DMS114 treated with DMSO at 0.1 percent for 48 hours (cell line): ENCODE data around the gene ZNF883.
"Not testable (repeated sequence)": the region's sequence is repeated elsewhere in the genome, so short reads cannot be mapped to it uniquely, and the experiment has no call there.

Experiments used
- DNase-seq: peaks from one replicate; lab custom pipeline; 2025; ENCODE audit not compliant: unreplicated experiment; lab: John Stamatoyannopoulos, UW

Gene ZNF883

DNA sequence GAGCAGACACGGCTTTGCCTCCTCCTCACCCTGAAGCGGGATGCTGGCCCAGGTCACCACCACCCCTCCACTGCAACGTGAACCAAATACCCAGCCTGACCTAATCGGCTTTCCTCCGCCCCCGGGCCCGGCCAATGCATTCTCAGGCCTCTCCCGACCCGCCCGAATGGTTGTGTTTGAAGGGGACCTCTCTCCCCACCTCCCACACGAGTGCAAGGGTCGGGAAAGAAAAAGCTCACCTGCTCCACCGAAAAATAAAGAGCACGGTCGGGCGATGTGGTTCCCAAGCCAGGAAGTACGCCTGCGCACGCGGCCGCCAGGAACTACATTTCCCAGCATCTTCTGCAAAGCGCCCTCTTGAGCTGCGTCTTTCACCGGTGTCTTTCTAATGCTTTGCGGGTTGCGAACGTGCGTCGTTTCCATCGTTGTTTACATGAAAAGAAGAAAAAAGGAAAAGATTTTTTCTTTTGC is at the start of gene ZNF883:
Gene ZNF883 (minus strand): TSS at position 282 of the 471 bp plus-strand sequence.
- peak; percentile 81 for DNase-seq

DNA sequence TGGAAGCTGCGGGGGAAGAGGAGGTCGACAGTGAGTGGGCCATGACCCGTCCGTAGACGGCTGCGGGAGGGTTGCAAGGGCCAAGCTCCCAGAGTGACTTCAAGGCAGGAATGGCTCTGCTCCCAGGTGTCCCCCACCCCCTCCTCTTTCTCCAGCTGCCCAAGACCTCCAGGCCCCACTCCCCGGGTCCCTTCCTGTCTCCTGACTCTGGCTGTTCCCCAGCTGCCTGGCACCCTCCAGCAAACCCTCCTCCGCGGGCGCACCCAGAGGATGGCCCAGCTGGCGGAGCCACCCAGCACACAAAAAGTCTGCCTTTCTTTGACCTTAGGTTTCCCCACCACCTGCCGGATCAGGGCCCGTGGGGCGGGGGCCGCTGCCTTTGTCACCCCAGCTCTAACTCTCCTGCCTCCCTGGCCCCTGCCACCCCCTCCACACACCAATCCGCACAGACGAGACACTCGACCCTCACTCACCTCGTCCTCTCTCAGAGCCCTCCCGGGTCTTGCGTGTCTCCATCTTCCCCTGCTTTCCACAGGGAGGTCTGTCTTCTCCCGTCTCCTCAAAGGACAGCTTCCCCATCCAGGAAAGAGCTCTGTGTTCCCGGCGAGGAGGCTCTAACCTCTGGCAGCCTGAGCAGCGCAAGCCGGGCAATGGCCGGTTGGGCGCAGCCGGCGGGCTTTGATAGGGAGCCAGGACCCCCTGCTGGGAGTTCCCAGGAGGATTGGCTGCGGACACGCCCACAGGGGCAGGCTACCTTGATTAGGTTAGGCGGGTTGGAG is 49.3 kb upstream of the ZNF883 start:
- not testable (repeated sequence) for DNase-seq

DNA sequence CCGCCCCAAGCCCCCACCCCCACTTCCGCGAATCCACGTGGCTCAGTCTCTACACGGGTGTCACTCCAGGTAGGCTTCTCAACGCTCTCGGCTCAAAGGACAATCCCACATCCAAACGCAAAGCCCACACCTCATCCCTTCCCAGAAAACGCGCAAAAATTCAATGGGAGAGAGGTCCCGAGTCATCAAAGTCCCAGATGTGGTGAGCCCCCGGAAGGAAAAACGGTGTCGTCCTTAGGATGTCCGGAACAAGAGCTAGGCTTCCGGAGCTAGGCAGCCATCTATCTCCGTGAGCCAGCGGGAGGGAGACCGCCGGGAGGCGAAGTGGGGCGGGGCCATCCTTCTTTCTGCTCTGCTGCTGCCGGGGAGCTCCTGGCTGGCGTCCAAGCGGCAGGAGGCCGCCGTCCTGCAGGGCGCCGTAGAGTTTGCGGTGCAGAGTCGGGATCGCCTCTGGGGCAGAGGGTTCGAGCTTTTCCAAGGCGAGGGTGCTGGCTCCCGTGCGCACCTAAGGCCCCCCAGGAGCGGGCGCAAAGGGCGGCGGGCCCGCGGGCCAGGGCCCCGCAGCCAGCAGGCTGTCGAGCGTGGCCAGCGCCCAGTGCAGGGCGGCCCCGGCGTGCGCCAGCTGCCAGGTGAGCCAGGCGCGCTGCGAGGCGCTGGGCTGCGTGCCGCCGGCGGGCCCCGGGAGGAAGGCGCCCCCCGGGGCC is 47.7 kb upstream of the ZNF883 start:
- not testable (repeated sequence) for DNase-seq

DNA sequence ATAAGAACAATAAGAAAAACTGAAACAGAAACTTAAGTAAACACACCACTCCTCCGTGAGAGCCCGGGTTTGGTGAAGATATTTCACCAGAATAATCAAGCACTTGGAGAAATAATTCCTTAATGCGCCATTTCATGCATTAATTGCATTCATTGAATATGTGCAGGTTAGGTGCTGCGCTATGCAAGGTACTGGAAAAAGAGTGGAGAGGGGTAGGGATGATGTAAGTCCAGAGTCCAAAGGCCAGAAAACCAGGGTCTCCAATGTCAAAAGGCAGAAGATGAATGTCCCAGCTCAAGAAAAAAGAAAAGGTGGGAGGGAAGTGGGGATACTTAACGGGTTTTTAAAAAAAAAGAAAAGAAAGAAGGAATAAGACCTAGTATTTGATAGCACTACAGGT is 45.2 kb upstream of the ZNF883 start:
- DNase-seq: no peak

DNA sequence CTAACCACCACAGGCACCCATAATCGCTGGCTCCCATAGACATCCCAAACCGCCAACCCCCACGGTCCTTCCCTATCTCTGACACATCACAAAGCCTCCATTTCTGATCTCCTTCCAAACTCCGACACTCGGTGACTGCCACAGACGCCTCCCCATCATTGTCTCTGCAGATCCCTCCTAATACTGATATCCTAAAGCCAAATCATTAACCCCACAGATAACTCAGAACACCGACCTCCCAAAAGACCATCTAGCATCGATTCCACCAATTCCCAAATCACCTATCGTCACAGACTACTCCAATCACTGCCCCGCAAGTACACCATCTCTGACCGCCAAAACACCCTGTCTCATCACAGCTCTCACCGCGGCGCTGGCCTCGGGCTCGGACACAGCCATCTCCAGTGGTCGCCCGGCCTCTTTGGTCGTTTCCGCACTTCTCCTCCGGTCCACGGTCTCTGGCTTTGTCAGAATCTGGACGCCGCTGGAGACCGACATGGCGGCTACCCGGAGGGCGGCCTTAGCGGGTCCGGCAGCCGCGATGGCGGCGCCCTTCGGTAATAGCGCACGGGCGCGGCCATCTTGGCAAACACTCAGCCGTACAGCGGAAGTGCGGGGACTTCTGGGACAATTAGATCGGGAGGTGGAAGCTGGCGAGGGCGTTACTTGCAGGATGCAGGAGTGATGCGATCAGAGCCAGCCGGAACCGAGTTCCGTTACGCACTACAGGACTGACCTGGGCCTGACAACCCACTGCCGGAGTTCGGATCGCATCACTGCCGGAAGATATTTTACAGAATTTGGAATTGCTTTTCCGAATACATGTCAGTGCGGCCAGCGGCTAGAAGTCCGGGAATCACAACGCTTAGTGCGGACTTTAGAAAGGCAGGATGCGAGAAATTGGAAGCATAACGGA is 44.5 kb upstream of the ZNF883 start, which contains the start of gene ZFP37:
Gene ZFP37 (minus strand): TSS at position 534 of the 916 bp plus-strand sequence. CDS start 36 bp downstream, at position 498.
- DNase-seq: peak; percentile 93

DNA sequence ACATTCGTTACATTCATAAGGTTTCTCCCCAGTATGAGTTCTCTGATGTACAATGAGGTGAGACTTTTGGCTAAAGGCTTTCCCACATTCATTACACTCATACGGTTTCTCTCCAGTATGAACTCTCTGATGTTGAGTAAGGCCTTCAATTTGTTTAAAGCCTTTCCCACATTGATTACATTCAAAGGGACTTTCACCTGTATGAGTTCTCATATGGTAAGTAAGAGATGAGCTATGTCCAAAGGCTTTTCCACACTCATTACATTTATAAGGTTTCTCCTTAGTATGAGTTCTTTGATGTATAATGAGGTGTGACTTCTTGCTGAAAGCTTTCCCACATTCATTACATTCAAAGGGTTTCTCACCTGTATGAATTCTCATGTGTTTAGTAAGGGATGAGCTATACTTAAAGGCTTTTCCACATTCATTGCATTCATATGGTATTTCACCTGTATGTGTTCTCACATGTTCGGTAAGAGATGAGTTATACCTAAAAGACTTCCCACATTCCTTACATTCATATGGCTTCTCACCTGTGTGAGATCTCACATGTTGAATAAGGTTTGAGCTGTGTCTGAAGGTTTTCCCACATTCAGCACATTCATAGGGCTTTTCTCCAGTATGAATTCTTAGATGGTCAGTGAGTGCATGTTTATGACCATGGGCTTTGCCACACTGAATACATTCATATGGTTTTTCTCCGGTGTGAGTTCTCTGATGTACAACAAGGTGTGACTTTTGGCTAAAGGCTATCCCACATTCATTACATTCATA is 31.1 kb upstream of the ZNF883 start:
- DNase-seq: no peak

DNA sequence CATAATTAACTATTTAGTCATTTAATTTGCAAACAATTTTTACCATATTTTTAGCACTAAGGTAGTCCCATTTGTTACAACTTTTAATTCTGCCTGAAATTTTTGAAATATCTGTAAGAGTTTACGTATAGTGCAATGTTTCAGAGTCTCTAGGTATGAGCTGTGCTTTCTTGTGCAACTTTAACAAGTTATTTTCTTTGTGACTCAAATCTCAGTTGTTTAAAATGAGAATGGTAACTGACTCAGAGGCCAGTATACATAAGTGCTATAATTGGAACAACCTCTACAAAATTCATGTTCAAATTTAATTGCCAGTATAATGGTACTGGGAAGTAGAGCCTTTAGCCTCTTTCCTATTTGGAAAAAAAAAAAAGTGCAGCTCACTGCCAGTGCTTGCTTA is 14.2 kb upstream of the ZNF883 start:
- no peak for DNase-seq

DNA sequence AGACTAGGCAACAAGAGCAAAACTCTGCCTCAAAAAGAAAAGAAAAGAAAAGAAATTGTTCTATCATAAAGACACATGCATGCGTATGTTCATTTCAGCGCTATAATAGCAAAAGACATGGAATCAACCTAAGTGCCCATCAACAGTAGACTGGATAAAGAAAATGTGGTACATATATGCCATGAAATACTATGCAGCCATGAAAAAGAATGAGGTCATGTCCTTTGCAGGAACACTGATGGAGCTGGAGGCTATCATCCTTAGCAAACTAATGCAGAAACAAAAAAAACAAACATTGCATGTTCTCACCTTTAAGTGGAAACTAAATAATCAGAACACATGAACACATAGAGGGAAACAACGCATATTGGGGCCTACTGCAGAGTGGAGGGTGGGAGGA is 6.3 kb upstream of the ZNF883 start:
- no peak for DNase-seq

DNA sequence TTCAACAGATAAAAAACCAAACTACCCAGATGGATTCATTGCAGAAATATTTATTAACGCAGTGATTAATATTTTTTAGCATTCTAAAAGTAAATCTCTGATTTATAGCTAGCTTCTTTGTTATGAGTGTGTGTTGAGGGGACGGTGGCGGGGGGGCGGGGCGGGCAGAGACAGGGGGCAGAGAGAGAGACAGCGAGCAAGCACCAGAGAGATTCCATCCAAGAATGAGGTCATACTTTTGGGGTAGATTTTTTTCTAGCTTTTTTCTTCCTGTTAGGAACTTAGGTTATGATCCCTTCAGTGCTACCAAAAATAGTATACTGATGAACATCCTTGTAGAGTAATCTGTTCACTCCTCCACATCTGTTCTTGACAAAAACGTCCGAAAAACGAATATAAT is 500 bp upstream of the ZNF883 start:
- DNase-seq: no peak

DNA sequence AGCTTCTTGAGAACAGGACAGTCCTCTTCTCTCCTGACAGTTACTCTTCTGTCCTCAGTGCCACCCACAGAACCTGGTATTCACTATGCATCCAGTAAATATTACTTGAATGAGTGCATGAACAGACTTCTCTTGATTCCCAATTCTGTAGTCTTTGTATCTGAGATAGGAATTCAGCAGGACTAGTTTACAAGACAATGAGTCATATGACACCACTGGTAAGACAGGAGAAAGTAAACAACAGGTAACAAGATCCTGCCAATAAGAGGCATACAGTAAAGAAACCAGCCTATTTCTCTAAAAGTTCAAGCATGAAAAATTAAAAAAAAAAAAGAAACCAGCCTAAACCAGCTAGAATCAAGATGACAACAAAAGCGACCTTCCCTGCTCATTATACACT is 6.2 kb downstream of the ZNF883 start:
- DNase-seq: no peak

DNA sequence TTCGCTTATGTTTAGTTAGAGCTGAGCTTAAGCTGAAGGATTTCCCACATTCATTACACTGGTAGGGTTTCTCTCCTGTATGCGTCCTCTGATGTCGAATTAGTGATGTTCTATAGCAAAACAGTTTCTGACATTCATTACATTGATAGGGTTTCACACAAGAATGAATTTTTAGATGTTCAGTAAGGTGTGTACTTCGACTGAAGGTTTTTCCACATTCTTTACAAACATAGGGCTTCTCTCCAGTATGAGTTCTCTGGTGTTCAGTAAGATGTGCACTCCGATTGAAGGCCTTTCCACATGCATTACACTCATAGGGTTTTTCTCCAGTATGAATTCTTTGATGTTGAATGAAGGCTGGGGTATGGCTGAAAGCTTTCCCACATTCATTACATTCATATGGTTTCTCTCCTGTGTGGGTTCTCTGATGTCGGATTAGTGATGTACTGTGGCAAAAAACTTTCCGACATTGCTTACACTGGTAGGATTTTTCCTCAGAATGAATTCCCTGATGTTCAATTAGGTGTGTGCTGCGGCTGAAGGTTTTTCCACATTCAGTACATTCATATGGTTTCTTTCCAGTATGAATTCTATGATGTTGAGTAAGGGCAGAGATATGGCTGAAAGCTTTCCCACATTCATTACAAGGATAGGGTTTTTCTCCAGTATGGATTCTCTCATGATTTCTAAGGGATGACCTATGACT is 14.6 kb downstream of the ZNF883 start:
- no peak for DNase-seq

DNA sequence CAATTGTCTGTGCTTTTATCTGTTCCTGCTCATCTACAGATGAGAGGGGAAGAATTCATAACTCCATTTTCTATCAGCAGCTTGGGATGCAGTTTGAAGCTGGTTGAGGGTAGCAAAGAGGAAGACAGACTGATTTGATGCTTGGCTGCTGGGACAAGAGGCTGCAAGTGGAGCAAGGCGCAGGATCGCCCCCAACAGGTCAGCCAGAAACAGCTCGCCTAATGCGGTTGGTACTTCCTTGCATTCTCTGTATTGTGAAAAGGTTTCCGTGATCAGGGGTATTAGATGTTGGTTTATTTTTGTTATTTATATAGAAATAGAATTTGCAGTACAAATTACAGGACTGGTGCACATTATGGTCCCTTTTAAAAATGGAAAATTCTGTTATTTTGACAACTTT is 40.6 kb downstream of the ZNF883 start:
- no peak for DNase-seq

DNA sequence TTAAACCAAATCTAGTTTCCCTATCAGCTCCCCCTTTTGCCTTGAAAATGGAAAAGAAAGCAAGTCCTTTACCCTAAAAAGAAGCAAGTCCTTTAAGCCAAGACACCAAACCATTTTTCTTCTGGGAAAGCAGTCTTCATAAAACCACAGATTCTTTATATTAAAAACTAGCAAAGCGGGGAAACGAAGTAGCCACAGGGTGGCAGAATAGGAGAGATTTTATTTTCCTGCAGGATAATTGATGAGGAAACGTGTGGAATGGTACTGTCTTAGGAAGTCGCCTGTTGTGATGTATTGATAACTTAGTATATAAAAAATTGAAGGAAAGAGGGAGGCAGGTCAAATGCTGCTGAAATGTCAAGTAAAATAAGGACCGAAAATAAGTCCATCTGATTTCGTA is 41.1 kb downstream of the ZNF883 start:
- DNase-seq: peak; percentile 1

DNA sequence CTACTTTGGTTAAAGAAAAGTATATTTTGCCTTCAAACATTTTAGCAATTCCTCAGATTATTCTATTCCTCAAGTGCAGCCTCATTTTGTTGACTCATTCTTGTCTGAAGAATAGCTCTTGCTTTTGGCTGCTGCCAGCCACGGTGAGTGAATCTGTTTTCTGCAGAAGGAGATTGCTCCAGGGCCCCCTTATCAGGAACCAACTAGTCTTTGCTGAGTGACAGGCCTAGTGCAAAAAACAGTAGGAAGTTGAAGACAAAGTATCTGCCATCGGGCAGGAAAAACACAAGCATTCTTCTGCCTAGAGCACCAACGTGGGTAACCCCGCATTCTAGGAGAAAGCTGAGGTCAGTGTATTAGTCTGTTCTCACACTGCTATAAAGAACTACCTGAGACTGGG is 42.3 kb downstream of the ZNF883 start:
- no peak for DNase-seq

DNA sequence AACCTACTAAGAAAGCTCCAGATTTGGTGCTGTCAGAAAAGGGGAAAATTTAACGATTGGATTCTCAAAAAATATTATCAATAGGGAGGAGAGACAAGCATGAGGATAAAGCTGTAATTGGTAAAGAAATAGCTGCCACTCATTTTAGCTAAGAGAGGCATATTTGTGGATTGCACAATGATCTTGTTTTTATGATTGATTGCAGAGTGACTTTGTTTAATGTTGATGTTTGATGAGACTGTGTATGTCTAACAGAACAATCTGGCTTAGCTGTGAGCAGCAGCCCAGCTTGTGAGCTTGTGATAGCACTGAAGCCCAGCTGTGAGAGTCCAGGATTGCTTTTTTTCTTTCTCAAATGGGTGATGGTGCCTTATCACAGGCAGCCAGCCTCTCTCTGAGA is 56.4 kb downstream of the ZNF883 start:
- DNase-seq: no peak

DNA sequence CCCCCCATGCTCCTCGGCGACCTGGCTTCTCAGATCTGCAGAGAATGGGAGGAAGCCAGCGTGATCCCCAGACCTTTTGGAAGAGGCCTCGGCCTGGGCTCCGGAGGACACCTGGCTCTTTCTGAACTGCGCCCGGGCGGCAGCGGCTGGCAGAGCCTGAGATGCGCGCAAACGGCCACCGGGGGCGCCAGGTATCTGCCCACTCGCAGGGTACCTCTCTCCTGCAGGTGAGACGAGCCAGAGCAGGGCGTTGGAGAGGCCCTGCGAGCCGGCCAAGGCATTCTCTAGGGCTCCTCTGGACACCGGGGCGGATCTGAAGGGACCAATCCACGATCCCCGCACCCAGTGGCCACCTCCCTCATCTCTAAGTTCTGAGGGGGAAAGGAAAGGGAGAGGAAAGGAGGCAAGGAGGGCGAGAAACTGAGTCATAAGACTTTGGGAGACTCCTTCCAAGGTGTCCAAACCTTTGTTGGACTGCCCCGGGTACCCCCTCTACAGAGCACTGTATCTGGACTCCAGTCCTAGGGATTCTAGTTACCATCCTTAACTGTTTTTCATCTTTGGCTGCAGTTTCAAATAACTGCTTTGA is 66.3 kb downstream of the ZNF883 start:
- no peak for DNase-seq

DNA sequence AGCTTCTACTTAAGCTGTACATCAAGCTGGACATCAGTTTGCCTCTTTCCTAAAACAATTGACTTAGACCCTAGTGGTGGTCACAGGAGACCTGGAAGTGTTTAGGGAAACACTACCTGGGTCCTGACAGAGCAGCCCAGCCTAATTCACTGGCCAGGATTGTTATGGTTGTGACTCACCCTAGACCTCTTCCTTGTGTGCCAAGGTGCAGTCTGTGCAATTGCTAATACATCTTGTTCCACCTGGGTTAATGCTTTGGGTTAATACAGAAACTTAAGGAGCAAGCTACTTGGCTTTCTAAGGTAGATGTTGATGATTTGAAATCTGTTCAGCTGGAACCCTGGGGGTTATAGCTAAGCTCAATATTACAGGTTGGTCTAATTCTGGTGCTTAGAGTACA is 72.6 kb downstream of the ZNF883 start:
- DNase-seq: no peak

DNA sequence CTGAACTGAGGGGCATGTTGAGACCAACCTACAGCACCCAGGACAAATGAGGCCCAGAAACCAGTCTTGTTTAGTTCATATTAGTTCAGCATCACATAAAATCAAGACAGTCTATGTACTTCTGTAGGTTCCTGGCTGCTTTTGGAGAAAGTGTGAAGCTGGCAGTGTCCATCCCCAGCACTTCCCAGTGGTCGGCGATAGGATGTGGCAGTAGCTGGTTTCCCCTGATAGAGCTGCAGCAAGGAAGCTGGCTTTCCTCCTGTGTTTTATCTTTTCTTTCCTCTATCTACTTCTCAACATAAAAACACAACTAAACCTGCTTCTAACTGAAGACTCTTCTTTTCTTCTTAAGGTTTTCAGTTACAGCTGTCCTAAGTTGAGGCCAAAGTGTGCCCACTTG is 78.3 kb downstream of the ZNF883 start:
- no peak for DNase-seq

DNA sequence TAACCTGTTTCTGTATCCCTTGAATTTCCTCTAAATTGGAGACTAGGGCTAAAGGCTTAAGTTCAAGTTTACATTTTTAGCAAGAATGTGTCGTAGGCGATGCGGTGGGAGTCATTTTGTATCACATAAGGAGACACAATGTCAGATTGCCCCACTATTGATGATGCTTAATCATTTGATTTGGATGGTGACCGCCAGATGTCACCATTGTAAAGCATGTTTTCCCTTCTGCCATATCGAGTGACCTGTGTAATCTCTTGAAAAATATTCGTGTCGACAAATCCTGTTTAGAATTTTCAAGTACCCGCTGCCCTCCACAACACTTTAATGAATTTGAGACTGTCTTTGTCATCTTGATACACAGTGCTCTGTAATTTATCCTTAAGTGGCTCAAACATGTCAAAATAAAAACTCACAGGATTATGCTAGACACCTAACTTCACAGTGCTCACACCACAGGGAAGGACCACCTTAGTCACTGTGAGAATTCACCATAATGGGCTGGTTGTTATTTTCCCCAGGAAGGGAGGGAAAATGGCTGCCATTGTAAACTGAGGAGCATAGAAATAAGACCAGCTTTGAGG is 86.8 kb downstream of the ZNF883 start:
- peak; percentile 23 for DNase-seq
